Nephron (organoid): ENCODE measurements around the gene SLC39A6.
"Not testable (repeated sequence)": the region's sequence is repeated elsewhere in the genome, so short reads cannot be mapped to it uniquely, and the experiment has no call there.

Experiments
- H3K27ac Mint-ChIP-seq, 3 experiments: 2 replicates each; pipeline ENCODE4 v1.8.0; 2020; ENCODE audit warnings: mixed read lengths in 3 of 3, mild to moderate bottlenecking in 2 of 3, moderate library complexity in 1 of 3
- H3K27me3 Mint-ChIP-seq: 2 replicates; pipeline ENCODE4 v1.8.0; 2021; ENCODE audit warnings: low read depth, mild to moderate bottlenecking, moderate library complexity, mixed read lengths
- H3K36me3 Mint-ChIP-seq: 2 replicates; pipeline ENCODE4 v1.8.0; 2020; ENCODE audit warnings: low read depth, mixed read lengths
- H3K4me1 Mint-ChIP-seq: 2 replicates; pipeline ENCODE4 v1.8.0; 2020; ENCODE audit warnings: mixed read lengths
- H3K4me3 Mint-ChIP-seq, 3 experiments: 2 replicates each; pipeline ENCODE4 v1.8.0; 2020; ENCODE audit warnings: mild to moderate bottlenecking in 3 of 3, mixed read lengths in 3 of 3, moderate library complexity in 2 of 3
- H3K9me3 Mint-ChIP-seq: 2 replicates; pipeline ENCODE4 v1.8.0; 2020; ENCODE audit warnings: mixed read lengths
- TF ChIP-seq, protein P1 (sequence below), 3 experiments: fragments of 200-600 bp; sonication (generic); IDR thresholded peaks; one replicate each; pipeline ENCODE4 v1.5.0; 2021; ENCODE audit warnings: antibody characterized with exemption in 3 of 3; ENCODE audit not compliant: unreplicated experiment in 3 of 3

Gene SLC39A6

DNA sequence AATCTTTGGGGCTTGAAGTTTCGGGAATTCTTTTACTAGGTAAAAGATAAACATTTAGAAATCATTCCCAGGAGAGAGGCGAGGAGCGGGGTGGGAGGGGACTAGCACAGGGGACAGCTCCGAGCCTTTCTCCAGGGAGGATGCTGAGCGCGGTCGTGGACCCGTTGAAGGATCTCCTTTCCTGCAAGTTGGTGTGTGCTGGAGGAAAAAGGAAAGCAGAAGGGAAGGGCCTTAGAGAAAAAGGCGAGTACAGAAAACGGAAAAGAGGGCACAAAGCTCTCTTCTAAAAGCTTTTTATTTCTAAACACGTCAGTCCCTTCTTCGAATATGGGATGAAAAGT lies 640 bp downstream of the SLC39A6 start:
- H3K4me1 Mint-ChIP-seq = peaks cover 34% of the 10 kb centered on the region
- H3K27ac Mint-ChIP-seq = peak overlapping the region; percentile 80 to 99 (median 98)

DNA sequence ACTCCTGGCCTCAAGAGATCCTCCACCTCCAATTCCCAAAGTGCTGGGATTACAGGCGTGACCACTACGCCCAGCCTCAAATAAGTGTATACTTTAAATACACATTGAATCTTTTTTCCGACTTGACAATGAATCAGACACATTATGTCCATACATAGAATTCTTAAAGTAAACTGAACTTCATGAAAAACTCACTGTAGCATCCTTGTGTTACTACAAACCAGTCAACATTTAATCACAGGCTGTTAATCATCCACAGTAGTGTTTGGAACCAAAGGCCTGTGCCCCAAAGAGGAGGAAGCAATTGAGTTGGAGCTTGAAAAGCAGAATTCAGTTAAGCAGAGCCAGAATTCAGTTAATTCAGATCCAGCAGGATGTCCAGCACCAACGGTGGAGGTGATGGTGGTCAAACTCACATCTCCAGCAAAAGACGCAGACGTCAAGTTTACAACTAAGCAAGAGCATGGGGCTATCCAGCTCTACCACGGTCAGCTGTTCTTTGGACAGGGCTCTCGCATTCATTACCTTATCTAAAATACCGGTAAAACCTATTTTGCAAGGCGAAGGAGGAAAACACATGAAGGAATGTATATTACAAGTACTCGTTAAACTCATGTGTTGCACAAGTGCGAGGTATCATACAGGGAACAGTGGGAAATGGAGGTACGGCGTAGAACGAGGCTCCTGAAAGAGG lies 1.2 kb downstream of the SLC39A6 start:
- TF ChIP-seq, protein P1, sequence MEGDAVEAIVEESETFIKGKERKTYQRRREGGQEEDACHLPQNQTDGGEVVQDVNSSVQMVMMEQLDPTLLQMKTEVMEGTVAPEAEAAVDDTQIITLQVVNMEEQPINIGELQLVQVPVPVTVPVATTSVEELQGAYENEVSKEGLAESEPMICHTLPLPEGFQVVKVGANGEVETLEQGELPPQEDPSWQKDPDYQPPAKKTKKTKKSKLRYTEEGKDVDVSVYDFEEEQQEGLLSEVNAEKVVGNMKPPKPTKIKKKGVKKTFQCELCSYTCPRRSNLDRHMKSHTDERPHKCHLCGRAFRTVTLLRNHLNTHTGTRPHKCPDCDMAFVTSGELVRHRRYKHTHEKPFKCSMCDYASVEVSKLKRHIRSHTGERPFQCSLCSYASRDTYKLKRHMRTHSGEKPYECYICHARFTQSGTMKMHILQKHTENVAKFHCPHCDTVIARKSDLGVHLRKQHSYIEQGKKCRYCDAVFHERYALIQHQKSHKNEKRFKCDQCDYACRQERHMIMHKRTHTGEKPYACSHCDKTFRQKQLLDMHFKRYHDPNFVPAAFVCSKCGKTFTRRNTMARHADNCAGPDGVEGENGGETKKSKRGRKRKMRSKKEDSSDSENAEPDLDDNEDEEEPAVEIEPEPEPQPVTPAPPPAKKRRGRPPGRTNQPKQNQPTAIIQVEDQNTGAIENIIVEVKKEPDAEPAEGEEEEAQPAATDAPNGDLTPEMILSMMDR (IDR thresholded peaks at IDR 0.05; ENCODE audit: unreplicated experiment in 3 of 3) = no peak
- Mint-ChIP-seq H3K27ac (peak overlapping the region; percentile 80 to 99 (median 98)), H3K4me1 (peaks cover 34% of the 10 kb centered on the region), H3K9me3 (no peaks in the 10 kb centered on the region), H3K36me3 (peaks cover 48% of the 10 kb centered on the region), H3K4me3 (peak overlapping the region; percentile 90 to 96 (median 92)), H3K27me3 (no peaks in the 10 kb centered on the region)

More for the DNA sequence above, 640 bp downstream of the SLC39A6 start:
- Mint-ChIP-seq H3K9me3 (no peaks in the 10 kb centered on the region), H3K4me3 (peak overlapping the region; percentile 90 to 96 (median 92)), H3K36me3 (peaks cover 44% of the 10 kb centered on the region), H3K27me3 (no peaks in the 10 kb centered on the region)
- TF ChIP-seq, protein P1 (IDR thresholded peaks at IDR 0.05; ENCODE audit: unreplicated experiment in 3 of 3) = no peak

DNA sequence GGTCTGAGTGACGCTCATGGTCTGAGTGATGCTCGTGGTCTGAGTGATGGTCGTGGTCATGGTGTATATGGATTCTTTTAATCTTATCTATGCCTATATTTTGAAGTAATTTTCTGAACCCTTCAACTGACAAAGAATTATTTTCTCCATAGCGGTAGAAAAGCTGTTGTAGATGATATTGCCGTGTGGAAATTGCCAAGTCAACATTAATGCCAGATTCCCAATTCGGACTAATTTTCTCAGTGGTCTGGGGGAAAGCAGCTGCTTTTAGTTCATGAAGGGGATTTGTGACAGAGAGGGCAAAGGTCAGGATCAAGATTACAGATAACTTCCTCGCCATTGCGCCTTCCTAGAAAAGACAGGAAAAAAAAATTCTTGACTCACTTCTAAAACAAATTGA lies 2.5 kb downstream of the SLC39A6 start:
- Mint-ChIP-seq H3K9me3 (no peaks in the 10 kb centered on the region), H3K27ac (peak overlapping the region in 1 of 3 experiments; percentile 37), H3K36me3 (peaks cover 56% of the 10 kb centered on the region), H3K4me1 (peaks cover 23% of the 10 kb centered on the region), H3K27me3 (no peaks in the 10 kb centered on the region), H3K4me3 (peak overlapping the region; percentile 68 to 79 (median 78))
- TF ChIP-seq, protein P1 (IDR thresholded peaks at IDR 0.05; ENCODE audit: unreplicated experiment in 3 of 3) = no peak

DNA sequence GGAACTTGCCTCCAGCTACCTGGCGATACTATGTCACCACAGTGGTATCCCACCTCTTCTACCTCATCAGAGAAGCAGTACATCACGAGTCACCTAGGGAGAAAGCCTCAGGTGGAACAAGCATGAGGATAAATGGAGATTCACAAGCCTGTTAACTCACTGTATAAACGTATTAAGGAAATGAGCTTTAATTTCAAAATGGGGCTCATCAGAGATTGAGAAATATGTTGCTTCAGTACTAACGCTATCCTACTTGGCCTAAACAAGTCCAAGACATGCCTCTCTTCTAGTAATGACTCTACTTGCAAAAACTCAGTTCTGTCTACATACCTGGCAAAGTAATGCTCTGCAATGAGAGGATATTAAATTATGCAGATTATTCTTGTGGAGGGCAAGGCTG lies 4.3 kb downstream of the SLC39A6 start:
- no peaks in the 10 kb centered on the region for H3K27me3 Mint-ChIP-seq
- H3K4me1 Mint-ChIP-seq = peaks cover 16% of the 10 kb centered on the region

DNA sequence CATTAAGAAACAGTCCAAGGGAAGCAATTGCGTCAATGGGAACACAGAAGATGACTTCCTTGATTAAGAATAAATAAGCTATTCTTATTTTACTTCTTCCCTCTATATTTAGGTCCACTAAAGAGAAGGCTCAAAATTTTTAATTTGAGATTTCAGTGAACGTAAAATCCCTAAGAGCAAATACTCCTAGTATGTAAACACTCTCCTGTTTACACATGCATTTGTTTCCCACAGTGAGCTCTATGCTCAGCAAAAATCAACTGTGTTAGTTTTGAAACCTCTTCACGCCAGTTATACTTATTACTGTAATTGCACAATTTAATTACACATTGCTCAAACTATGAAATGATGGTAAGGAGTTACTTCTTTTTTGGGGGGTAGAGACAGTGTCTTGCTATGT lies 8.8 kb downstream of the SLC39A6 start:
- TF ChIP-seq, protein P1 (IDR thresholded peaks at IDR 0.05; ENCODE audit: unreplicated experiment in 3 of 3) = no peak
- peaks cover 82% of the 10 kb centered on the region for H3K36me3 Mint-ChIP-seq
- no peaks in the 10 kb centered on the region for H3K27me3 Mint-ChIP-seq
- no peaks in the 10 kb centered on the region for H3K9me3 Mint-ChIP-seq
- H3K4me1 Mint-ChIP-seq = no peaks in the 10 kb centered on the region
- H3K4me3 Mint-ChIP-seq = no peak overlapping the region
- no peak overlapping the region for H3K27ac Mint-ChIP-seq

More for the DNA sequence above, 4.3 kb downstream of the SLC39A6 start:
- no peak overlapping the region for H3K4me3 Mint-ChIP-seq
- TF ChIP-seq, protein P1 (IDR thresholded peaks at IDR 0.05; ENCODE audit: unreplicated experiment in 3 of 3) = no peak
- peaks cover 70% of the 10 kb centered on the region for H3K36me3 Mint-ChIP-seq
- no peak overlapping the region for H3K27ac Mint-ChIP-seq
- no peaks in the 10 kb centered on the region for H3K9me3 Mint-ChIP-seq

DNA sequence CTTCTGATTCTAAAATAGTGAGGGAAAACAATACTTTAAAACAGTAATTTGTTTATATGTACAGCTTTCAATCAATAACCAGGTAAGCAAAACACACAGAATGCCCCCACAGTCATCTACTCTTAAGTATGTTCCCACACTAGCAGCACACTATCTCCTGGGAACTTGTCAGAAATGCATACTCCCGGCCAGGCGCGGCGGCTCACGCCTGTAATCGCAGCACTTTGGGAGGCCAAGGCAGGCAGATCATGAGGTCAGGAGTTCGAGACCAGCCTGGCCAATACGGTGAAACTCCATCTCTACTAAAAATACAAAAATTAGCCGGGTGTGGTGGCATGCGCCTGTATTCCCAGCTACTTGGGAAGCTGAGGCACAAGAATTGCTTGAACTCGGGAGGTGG lies 12.4 kb downstream of the SLC39A6 start:
- not testable (repeated sequence) for H3K9me3 Mint-ChIP-seq, H3K4me1 Mint-ChIP-seq
- H3K36me3 Mint-ChIP-seq = peaks cover 81% of the 10 kb centered on the region

More for the DNA sequence above, 12.4 kb downstream of the SLC39A6 start:
- H3K4me3 Mint-ChIP-seq, H3K27me3 Mint-ChIP-seq, H3K27ac Mint-ChIP-seq: not testable (repeated sequence)
